WTC11 (cell line): Measurements from ENCODE around the gene CYB561A3. TPM values are rescaled to one million over a fixed set of nuclear protein-coding genes. Genes with fewer than 3 reads are reported as not detected.

ENCODE experiments used
- ATAC-seq: fragments of 200-7000 bp; cut with Tn5 transposase; 2 replicates; pipeline ENCODE4 v1.10.0; 2021; ENCODE audit warnings: mild to moderate bottlenecking, moderate library complexity
- CTCF ChIA-PET: fragments of 300-600 bp; sonication (Branson Sonifier 250); formaldehyde crosslinking; loops from one replicate; lab custom pipeline; 2021; ENCODE audit warnings: antibody characterized with exemption; lab: Charles Lee
- POLR2A ChIA-PET: fragments of 350-600 bp; sonication (Branson Sonifier 250); formaldehyde crosslinking; loops from one replicate; lab custom pipeline; 2021; ENCODE audit warnings: antibody characterized with exemption; lab: Charles Lee
- DNase-seq: peaks from one replicate; pipeline ENCODE4 v3.0.0; 2021; ENCODE audit warnings: low spot score
- H3K27ac Mint-ChIP-seq: 2 replicates; pipeline ENCODE4 v1.8.0; 2021; ENCODE audit warnings: mixed read lengths
- H3K27me3 Mint-ChIP-seq: 2 replicates; pipeline ENCODE4 v1.8.0; 2021; ENCODE audit warnings: low read depth, mild to moderate bottlenecking, moderate library complexity, mixed read lengths
- H3K36me3 Mint-ChIP-seq: 2 replicates; pipeline ENCODE4 v1.8.0; 2021; ENCODE audit warnings: mixed read lengths
- H3K4me1 Mint-ChIP-seq: 2 replicates; pipeline ENCODE4 v1.8.0; 2022; ENCODE audit warnings: mixed read lengths
- H3K4me3 Mint-ChIP-seq: 2 replicates; pipeline ENCODE4 v1.8.0; 2021; ENCODE audit warnings: mild to moderate bottlenecking, moderate library complexity, mixed read lengths
- H3K9me3 Mint-ChIP-seq: 2 replicates; pipeline ENCODE4 v1.8.0; 2021; ENCODE audit warnings: mixed read lengths
- ELF4 ChIP-seq: sonication (generic); formaldehyde crosslinking; IDR thresholded peaks from 2 replicates; pipeline ENCODE4 v1.8.1; 2022; ENCODE audit warnings: low read depth, mild to moderate bottlenecking, moderate library complexity, missing genetic modification reagents
- ESRRA ChIP-seq: sonication (generic); formaldehyde crosslinking; IDR thresholded peaks from 2 replicates; pipeline ENCODE4 v1.8.1; 2022; ENCODE audit warnings: mild to moderate bottlenecking, missing genetic modification reagents, borderline replicate concordance
- ETV6 ChIP-seq: sonication (generic); formaldehyde crosslinking; IDR thresholded peaks from 2 replicates; pipeline ENCODE4 v1.8.1; 2022; ENCODE audit warnings: mild to moderate bottlenecking, missing genetic modification reagents
- GABPB1 ChIP-seq: sonication (generic); formaldehyde crosslinking; IDR thresholded peaks from 2 replicates; pipeline ENCODE4 v1.8.1; 2023; ENCODE audit warnings: mild to moderate bottlenecking, missing genetic modification reagents
- JUN ChIP-seq: sonication (generic); formaldehyde crosslinking; IDR thresholded peaks from 2 replicates; pipeline ENCODE4 v1.8.0; 2023; ENCODE audit warnings: mild to moderate bottlenecking, missing genetic modification reagents
- NFE2L1 ChIP-seq: sonication (generic); formaldehyde crosslinking; IDR thresholded peaks from 2 replicates; pipeline ENCODE4 v1.8.1; 2023; ENCODE audit warnings: missing genetic modification reagents
- SMAD3 ChIP-seq: sonication (generic); formaldehyde crosslinking; IDR thresholded peaks from 2 replicates; pipeline ENCODE4 v1.8.0; 2022; ENCODE audit warnings: missing genetic modification reagents, mild to moderate bottlenecking, borderline replicate concordance
- TEAD1 ChIP-seq: sonication (generic); formaldehyde crosslinking; IDR thresholded peaks from 2 replicates; pipeline ENCODE4 v1.8.0; 2022; ENCODE audit warnings: mild to moderate bottlenecking, missing genetic modification reagents
- TP53 ChIP-seq: sonication (generic); formaldehyde crosslinking; IDR thresholded peaks from 2 replicates; pipeline ENCODE4 v1.8.1; 2023; ENCODE audit warnings: mild to moderate bottlenecking, missing genetic modification reagents
- total RNA-seq: library from RNA; stranded (reverse); gene quantifications from 3 replicates; pipeline ENCODE4 v1.2.3, GENCODE V29; 2021
- TF ChIP-seq, protein P1 (sequence below): sonication (generic); formaldehyde crosslinking; IDR thresholded peaks from 2 replicates; pipeline ENCODE4 v1.8.1; 2023; ENCODE audit warnings: mild to moderate bottlenecking, missing genetic modification reagents
- TF ChIP-seq, protein P2 (sequence below): fragments of 250-450 bp; sonication (Bioruptor Pico); IDR thresholded peaks from 2 replicates; pipeline ENCODE4 v1.9.0; 2021; ENCODE audit warnings: mild to moderate bottlenecking
- TF ChIP-seq, protein P3 (sequence below): sonication (generic); formaldehyde crosslinking; IDR thresholded peaks from 2 replicates; pipeline ENCODE4 v1.8.1; 2022; ENCODE audit warnings: low read depth, mild to moderate bottlenecking, moderate library complexity, missing genetic modification reagents, borderline replicate concordance
- TF ChIP-seq, protein P4 (sequence below): sonication (generic); formaldehyde crosslinking; IDR thresholded peaks from 2 replicates; pipeline ENCODE4 v1.8.0; 2023; ENCODE audit warnings: missing genetic modification reagents, mild to moderate bottlenecking, borderline replicate concordance
- TF ChIP-seq, protein P5 (sequence below): sonication (generic); formaldehyde crosslinking; IDR thresholded peaks from 2 replicates; pipeline ENCODE4 v1.8.0; 2022; ENCODE audit warnings: mild to moderate bottlenecking, missing genetic modification reagents
- TF ChIP-seq, protein P6 (sequence below): sonication (generic); formaldehyde crosslinking; IDR thresholded peaks from 2 replicates; pipeline ENCODE4 v1.8.1; 2023; ENCODE audit warnings: mild to moderate bottlenecking, moderate library complexity, missing genetic modification reagents
- TF ChIP-seq, protein P7 (sequence below): fragments of 250-450 bp; sonication (Bioruptor Pico); IDR thresholded peaks from 2 replicates; pipeline ENCODE4 v1.8.0; 2021; ENCODE audit warnings: mild to moderate bottlenecking
- TF ChIP-seq, protein P8 (sequence below): sonication (generic); formaldehyde crosslinking; conservative IDR thresholded peaks from 2 replicates; pipeline ENCODE4 v1.8.1; 2023; ENCODE audit warnings: mild to moderate bottlenecking, low read depth, missing genetic modification reagents, moderate library complexity

Gene CYB561A3
- total RNA-seq, 1 experiment from 2014 or later = 38.8 TPM

DNA sequence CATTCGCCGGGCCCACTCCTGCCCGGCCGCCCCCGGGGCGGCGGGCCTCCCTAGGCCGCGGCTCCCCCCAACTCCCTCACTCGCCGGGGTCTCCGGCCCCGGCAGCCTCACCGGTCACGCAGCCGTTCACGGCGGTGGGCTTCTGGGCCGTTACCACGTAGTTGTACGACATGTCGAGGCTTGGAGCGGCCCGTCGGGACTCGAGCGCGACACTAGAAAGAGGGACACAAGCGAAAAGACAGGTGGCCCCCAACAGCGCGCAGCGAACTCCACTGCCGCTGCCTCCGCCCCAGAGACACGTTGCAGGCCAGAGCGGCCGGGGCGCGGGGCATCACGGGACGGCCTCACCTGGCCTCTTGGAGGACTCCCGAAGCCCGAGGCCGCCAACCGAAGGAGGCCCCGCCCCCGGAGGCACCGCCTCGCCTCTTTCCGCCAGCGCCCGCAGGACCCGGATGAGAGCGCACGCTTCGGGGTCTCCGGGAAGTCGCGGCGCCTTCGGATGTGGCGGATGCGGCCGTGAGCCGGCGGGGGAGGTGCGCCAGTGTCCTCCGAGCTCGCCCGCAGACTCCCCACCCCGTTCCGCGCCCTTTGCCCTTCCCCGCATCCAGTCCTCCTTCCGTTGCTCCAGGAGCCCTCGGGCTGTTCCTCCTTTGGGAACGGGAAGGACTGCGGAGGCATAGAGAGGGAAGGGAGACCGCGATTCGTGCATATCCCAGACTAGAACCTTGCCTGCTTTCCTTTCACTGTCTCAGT is 28.7 kb downstream of the CYB561A3 start, which contains the start of the genes DDB1 and TKFC:
TSS of gene DDB1 (minus strand) at position 309 of the 753 bp plus-strand sequence. CDS start at position 172, 137 bp downstream.
TSS of gene TKFC (plus strand) at position 432 of the 753 bp plus-strand sequence. CDS start 1,501 bp downstream, outside the sequence.
- peaks cover 48% of the 10 kb centered on the region for H3K4me1 Mint-ChIP-seq
- H3K36me3 Mint-ChIP-seq = peaks cover 23% of the 10 kb centered on the region
- H3K27ac Mint-ChIP-seq = peak within 1 kb of the TSS; percentile 98
- POLR2A ChIA-PET = interaction anchor here (1.4 to 2.2 kb wide), 3 partner anchors 29 to 53 kb away, joined by 3 to 15 read pairs (median 6); partner anchors contain the start of genes CYB561A3, TMEM138 and VWCE
- no peaks in the 10 kb centered on the region for H3K27me3 Mint-ChIP-seq
- H3K4me3 Mint-ChIP-seq = peak within 1 kb of the TSS; percentile 98
- CTCF ChIA-PET = interaction anchor here (0.7 to 8.1 kb wide), 7 partner anchors 29 to 113 kb away, joined by 3 to 346 read pairs (median 4); partner anchors contain the start of genes CPSF7, SDHAF2, TMEM138 and TMEM216
- peak; percentile 99 for DNase-seq
- H3K9me3 Mint-ChIP-seq = no peaks in the 10 kb centered on the region
- peak; percentile 89 for ATAC-seq
- TF ChIP-seq, protein P1, sequence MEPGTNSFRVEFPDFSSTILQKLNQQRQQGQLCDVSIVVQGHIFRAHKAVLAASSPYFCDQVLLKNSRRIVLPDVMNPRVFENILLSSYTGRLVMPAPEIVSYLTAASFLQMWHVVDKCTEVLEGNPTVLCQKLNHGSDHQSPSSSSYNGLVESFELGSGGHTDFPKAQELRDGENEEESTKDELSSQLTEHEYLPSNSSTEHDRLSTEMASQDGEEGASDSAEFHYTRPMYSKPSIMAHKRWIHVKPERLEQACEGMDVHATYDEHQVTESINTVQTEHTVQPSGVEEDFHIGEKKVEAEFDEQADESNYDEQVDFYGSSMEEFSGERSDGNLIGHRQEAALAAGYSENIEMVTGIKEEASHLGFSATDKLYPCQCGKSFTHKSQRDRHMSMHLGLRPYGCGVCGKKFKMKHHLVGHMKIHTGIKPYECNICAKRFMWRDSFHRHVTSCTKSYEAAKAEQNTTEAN (CRISPR knock-in tag) = peak; percentile 78; the same call in 1 of the 2 replicates
- TF ChIP-seq NFE2L1 (CRISPR knock-in tag) (peak; percentile 77), SMAD3 (0 out of 2 replicates have a peak, but pooled peaks have one; percentile 68), TEAD1 (CRISPR knock-in tag) (peak; percentile 82), JUN (CRISPR knock-in tag) (no peak), ELF4 (CRISPR knock-in tag) (no peak; the same call in 1 of the 2 replicates), TP53 (CRISPR knock-in tag) (0 out of 2 replicates have a peak, but pooled peaks have one; percentile 58), GABPB1 (CRISPR knock-in tag) (peak; percentile 79), ESRRA (peak; percentile 33; the same call in 1 of the 2 replicates), ETV6 (CRISPR knock-in tag) (peak; percentile 84)
- TF ChIP-seq, protein P2, sequence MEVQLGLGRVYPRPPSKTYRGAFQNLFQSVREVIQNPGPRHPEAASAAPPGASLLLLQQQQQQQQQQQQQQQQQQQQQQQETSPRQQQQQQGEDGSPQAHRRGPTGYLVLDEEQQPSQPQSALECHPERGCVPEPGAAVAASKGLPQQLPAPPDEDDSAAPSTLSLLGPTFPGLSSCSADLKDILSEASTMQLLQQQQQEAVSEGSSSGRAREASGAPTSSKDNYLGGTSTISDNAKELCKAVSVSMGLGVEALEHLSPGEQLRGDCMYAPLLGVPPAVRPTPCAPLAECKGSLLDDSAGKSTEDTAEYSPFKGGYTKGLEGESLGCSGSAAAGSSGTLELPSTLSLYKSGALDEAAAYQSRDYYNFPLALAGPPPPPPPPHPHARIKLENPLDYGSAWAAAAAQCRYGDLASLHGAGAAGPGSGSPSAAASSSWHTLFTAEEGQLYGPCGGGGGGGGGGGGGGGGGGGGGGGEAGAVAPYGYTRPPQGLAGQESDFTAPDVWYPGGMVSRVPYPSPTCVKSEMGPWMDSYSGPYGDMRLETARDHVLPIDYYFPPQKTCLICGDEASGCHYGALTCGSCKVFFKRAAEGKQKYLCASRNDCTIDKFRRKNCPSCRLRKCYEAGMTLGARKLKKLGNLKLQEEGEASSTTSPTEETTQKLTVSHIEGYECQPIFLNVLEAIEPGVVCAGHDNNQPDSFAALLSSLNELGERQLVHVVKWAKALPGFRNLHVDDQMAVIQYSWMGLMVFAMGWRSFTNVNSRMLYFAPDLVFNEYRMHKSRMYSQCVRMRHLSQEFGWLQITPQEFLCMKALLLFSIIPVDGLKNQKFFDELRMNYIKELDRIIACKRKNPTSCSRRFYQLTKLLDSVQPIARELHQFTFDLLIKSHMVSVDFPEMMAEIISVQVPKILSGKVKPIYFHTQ (CRISPR knock-in tag) = no peak
- TF ChIP-seq, protein P3, sequence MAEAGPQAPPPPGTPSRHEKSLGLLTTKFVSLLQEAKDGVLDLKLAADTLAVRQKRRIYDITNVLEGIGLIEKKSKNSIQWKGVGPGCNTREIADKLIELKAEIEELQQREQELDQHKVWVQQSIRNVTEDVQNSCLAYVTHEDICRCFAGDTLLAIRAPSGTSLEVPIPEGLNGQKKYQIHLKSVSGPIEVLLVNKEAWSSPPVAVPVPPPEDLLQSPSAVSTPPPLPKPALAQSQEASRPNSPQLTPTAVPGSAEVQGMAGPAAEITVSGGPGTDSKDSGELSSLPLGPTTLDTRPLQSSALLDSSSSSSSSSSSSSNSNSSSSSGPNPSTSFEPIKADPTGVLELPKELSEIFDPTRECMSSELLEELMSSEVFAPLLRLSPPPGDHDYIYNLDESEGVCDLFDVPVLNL (CRISPR knock-in tag) = no peak
- TF ChIP-seq, protein P4, sequence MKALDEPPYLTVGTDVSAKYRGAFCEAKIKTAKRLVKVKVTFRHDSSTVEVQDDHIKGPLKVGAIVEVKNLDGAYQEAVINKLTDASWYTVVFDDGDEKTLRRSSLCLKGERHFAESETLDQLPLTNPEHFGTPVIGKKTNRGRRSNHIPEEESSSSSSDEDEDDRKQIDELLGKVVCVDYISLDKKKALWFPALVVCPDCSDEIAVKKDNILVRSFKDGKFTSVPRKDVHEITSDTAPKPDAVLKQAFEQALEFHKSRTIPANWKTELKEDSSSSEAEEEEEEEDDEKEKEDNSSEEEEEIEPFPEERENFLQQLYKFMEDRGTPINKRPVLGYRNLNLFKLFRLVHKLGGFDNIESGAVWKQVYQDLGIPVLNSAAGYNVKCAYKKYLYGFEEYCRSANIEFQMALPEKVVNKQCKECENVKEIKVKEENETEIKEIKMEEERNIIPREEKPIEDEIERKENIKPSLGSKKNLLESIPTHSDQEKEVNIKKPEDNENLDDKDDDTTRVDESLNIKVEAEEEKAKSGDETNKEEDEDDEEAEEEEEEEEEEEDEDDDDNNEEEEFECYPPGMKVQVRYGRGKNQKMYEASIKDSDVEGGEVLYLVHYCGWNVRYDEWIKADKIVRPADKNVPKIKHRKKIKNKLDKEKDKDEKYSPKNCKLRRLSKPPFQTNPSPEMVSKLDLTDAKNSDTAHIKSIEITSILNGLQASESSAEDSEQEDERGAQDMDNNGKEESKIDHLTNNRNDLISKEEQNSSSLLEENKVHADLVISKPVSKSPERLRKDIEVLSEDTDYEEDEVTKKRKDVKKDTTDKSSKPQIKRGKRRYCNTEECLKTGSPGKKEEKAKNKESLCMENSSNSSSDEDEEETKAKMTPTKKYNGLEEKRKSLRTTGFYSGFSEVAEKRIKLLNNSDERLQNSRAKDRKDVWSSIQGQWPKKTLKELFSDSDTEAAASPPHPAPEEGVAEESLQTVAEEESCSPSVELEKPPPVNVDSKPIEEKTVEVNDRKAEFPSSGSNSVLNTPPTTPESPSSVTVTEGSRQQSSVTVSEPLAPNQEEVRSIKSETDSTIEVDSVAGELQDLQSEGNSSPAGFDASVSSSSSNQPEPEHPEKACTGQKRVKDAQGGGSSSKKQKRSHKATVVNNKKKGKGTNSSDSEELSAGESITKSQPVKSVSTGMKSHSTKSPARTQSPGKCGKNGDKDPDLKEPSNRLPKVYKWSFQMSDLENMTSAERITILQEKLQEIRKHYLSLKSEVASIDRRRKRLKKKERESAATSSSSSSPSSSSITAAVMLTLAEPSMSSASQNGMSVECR (CRISPR knock-in tag) = peak; percentile 65; the same call in 1 of the 2 replicates
- TF ChIP-seq, protein P5, sequence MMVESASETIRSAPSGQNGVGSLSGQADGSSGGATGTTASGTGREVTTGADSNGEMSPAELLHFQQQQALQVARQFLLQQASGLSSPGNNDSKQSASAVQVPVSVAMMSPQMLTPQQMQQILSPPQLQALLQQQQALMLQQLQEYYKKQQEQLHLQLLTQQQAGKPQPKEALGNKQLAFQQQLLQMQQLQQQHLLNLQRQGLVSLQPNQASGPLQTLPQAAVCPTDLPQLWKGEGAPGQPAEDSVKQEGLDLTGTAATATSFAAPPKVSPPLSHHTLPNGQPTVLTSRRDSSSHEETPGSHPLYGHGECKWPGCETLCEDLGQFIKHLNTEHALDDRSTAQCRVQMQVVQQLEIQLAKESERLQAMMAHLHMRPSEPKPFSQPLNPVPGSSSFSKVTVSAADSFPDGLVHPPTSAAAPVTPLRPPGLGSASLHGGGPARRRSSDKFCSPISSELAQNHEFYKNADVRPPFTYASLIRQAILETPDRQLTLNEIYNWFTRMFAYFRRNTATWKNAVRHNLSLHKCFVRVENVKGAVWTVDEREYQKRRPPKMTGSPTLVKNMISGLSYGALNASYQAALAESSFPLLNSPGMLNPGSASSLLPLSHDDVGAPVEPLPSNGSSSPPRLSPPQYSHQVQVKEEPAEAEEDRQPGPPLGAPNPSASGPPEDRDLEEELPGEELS (CRISPR knock-in tag) = peak; percentile 48; the same call in 1 of the 2 replicates
- TF ChIP-seq, protein P6, sequence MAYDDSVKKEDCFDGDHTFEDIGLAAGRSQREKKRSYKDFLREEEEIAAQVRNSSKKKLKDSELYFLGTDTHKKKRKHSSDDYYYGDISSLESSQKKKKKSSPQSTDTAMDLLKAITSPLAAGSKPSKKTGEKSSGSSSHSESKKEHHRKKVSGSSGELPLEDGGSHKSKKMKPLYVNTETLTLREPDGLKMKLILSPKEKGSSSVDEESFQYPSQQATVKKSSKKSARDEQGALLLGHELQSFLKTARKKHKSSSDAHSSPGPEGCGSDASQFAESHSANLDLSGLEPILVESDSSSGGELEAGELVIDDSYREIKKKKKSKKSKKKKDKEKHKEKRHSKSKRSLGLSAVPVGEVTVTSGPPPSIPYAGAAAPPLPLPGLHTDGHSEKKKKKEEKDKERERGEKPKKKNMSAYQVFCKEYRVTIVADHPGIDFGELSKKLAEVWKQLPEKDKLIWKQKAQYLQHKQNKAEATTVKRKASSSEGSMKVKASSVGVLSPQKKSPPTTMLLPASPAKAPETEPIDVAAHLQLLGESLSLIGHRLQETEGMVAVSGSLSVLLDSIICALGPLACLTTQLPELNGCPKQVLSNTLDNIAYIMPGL = peak; percentile 87
- TF ChIP-seq, protein P7, sequence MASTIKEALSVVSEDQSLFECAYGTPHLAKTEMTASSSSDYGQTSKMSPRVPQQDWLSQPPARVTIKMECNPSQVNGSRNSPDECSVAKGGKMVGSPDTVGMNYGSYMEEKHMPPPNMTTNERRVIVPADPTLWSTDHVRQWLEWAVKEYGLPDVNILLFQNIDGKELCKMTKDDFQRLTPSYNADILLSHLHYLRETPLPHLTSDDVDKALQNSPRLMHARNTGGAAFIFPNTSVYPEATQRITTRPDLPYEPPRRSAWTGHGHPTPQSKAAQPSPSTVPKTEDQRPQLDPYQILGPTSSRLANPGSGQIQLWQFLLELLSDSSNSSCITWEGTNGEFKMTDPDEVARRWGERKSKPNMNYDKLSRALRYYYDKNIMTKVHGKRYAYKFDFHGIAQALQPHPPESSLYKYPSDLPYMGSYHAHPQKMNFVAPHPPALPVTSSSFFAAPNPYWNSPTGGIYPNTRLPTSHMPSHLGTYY (CRISPR knock-in tag) = no peak
- TF ChIP-seq, protein P8, sequence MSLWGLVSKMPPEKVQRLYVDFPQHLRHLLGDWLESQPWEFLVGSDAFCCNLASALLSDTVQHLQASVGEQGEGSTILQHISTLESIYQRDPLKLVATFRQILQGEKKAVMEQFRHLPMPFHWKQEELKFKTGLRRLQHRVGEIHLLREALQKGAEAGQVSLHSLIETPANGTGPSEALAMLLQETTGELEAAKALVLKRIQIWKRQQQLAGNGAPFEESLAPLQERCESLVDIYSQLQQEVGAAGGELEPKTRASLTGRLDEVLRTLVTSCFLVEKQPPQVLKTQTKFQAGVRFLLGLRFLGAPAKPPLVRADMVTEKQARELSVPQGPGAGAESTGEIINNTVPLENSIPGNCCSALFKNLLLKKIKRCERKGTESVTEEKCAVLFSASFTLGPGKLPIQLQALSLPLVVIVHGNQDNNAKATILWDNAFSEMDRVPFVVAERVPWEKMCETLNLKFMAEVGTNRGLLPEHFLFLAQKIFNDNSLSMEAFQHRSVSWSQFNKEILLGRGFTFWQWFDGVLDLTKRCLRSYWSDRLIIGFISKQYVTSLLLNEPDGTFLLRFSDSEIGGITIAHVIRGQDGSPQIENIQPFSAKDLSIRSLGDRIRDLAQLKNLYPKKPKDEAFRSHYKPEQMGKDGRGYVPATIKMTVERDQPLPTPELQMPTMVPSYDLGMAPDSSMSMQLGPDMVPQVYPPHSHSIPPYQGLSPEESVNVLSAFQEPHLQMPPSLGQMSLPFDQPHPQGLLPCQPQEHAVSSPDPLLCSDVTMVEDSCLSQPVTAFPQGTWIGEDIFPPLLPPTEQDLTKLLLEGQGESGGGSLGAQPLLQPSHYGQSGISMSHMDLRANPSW (CRISPR knock-in tag) = no peak
